WTC11 (cell line): ENCODE data around the gene AKAP13. TPM values are rescaled to one million over a fixed set of nuclear protein-coding genes. Genes with fewer than 3 reads are reported as not detected.

ENCODE experiments used
- ATAC-seq: fragments of 200-7000 bp; cut with Tn5 transposase; 2 replicates; pipeline ENCODE4 v1.10.0; 2021; ENCODE audit warnings: mild to moderate bottlenecking, moderate library complexity
- CTCF ChIA-PET: fragments of 300-600 bp; sonication (Branson Sonifier 250); formaldehyde crosslinking; loops from one replicate; lab custom pipeline; 2021; ENCODE audit warnings: antibody characterized with exemption; lab: Charles Lee
- POLR2A ChIA-PET: fragments of 350-600 bp; sonication (Branson Sonifier 250); formaldehyde crosslinking; loops from one replicate; lab custom pipeline; 2021; ENCODE audit warnings: antibody characterized with exemption; lab: Charles Lee
- DNase-seq: peaks from one replicate; pipeline ENCODE4 v3.0.0; 2021; ENCODE audit warnings: low spot score
- H3K27ac Mint-ChIP-seq: 2 replicates; pipeline ENCODE4 v1.8.0; 2021; ENCODE audit warnings: mixed read lengths
- H3K27me3 Mint-ChIP-seq: 2 replicates; pipeline ENCODE4 v1.8.0; 2021; ENCODE audit warnings: low read depth, mild to moderate bottlenecking, moderate library complexity, mixed read lengths
- H3K36me3 Mint-ChIP-seq: 2 replicates; pipeline ENCODE4 v1.8.0; 2021; ENCODE audit warnings: mixed read lengths
- H3K4me1 Mint-ChIP-seq: 2 replicates; pipeline ENCODE4 v1.8.0; 2022; ENCODE audit warnings: mixed read lengths
- H3K4me3 Mint-ChIP-seq: 2 replicates; pipeline ENCODE4 v1.8.0; 2021; ENCODE audit warnings: mild to moderate bottlenecking, moderate library complexity, mixed read lengths
- H3K9me3 Mint-ChIP-seq: 2 replicates; pipeline ENCODE4 v1.8.0; 2021; ENCODE audit warnings: mixed read lengths
- CBFB ChIP-seq: sonication (generic); formaldehyde crosslinking; IDR thresholded peaks from 2 replicates; pipeline ENCODE4 v1.8.1; 2022; ENCODE audit warnings: mild to moderate bottlenecking, low read depth, missing genetic modification reagents
- GTF2I ChIP-seq: fragments of 250-450 bp; sonication (Bioruptor Pico); conservative IDR thresholded peaks from 2 replicates; pipeline ENCODE4 v1.4.0; 2021; ENCODE audit warnings: mild to moderate bottlenecking
- IRF2 ChIP-seq: sonication (generic); formaldehyde crosslinking; IDR thresholded peaks from 2 replicates; pipeline ENCODE4 v1.8.0; 2022; ENCODE audit warnings: low read depth, missing genetic modification reagents, borderline replicate concordance
- JUN ChIP-seq: sonication (generic); formaldehyde crosslinking; IDR thresholded peaks from 2 replicates; pipeline ENCODE4 v1.8.0; 2023; ENCODE audit warnings: mild to moderate bottlenecking, missing genetic modification reagents
- NR1H2 ChIP-seq: sonication (generic); formaldehyde crosslinking; IDR thresholded peaks from 2 replicates; pipeline ENCODE4 v1.9.0; 2021; ENCODE audit warnings: mild to moderate bottlenecking, moderate library complexity, missing genetic modification reagents
- SOX15 ChIP-seq: fragments of 250-450 bp; sonication (Bioruptor Pico); IDR thresholded peaks from 2 replicates; pipeline ENCODE4 v1.9.0; 2021; ENCODE audit warnings: mild to moderate bottlenecking
- TP53 ChIP-seq: sonication (generic); formaldehyde crosslinking; IDR thresholded peaks from 2 replicates; pipeline ENCODE4 v1.8.1; 2023; ENCODE audit warnings: mild to moderate bottlenecking, missing genetic modification reagents
- ZNF423 ChIP-seq: fragments of 250-450 bp; sonication (Bioruptor Pico); IDR thresholded peaks from 2 replicates; pipeline ENCODE4 v2.1.2; 2022; ENCODE audit warnings: mild to moderate bottlenecking, moderate library complexity
- total RNA-seq: library from RNA; stranded (reverse); gene quantifications from 3 replicates; pipeline ENCODE4 v1.2.3, GENCODE V29; 2021
- TF ChIP-seq, protein P1 (sequence below): sonication (generic); formaldehyde crosslinking; IDR thresholded peaks from 2 replicates; pipeline ENCODE4 v1.8.1; 2023; ENCODE audit warnings: mild to moderate bottlenecking, missing genetic modification reagents, borderline replicate concordance
- TF ChIP-seq, protein P2 (sequence below): sonication (generic); formaldehyde crosslinking; IDR thresholded peaks from 2 replicates; pipeline ENCODE4 v1.8.0; 2022; ENCODE audit warnings: mild to moderate bottlenecking, missing genetic modification reagents
- TF ChIP-seq, protein P3 (sequence below): sonication (generic); formaldehyde crosslinking; IDR thresholded peaks from 2 replicates; pipeline ENCODE4 v1.8.0; 2022; ENCODE audit warnings: mild to moderate bottlenecking, missing genetic modification reagents
- TF ChIP-seq, protein P4 (sequence below): fragments of 200-600 bp; IDR thresholded peaks from 2 replicates; pipeline ENCODE4 v1.8.0; 2022; ENCODE audit warnings: antibody characterized with exemption
- TF ChIP-seq, protein P5 (sequence below): fragments of 250-450 bp; sonication (Bioruptor Pico); IDR thresholded peaks from 2 replicates; pipeline ENCODE4 v1.9.0; 2021; ENCODE audit warnings: mild to moderate bottlenecking, borderline replicate concordance
- TF ChIP-seq, protein P6 (sequence below): sonication (generic); formaldehyde crosslinking; IDR thresholded peaks from 2 replicates; pipeline ENCODE4 v1.8.1; 2022; ENCODE audit warnings: low read depth, missing genetic modification reagents, borderline replicate concordance

Gene AKAP13
- total RNA-seq, 1 experiment from 2014 or later, result 50.3 TPM

DNA sequence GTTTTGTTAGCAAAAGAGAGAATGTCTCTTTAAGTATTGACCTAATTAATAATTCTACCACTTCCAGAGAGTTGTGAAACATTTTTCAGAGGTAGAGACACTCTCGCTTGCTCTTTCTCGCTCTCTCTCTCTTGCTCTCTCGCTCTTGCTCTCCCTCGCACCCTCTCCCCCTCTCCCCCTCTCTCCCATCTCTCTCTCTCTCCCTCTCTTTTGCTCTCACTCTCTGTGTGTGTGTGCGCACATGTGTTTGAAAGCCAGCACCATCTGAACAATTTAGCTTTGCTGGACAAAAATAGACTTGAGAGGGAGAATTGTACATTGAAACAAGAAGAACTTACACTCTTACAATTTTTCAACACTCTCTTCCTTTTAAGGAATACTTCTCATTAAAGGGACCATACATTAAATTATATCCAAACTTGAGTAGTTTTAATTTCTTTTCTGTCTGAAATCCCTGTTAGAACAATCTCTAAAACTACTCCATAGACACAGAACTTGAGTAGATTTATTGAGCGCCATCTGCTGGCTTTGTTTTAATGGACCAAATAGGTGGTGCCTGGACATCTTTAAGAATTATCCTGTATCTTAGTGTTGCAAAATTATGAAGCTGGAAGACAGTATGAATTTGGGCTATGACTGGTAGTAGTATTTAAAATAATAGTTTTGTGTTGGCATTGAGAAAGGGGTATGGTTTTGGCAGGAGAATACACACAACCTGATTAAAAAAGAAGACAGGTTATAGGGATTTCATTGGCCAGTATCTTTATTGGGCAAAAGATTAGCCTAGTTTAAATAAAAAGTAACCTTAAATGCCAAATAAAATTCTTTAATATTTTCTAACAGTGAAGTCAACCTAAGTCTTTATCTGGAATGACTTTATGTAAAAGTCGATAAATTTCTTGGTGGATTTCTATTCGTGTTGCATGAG is 124.6 kb downstream of the AKAP13 start:
- CTCF ChIA-PET, result interaction anchor here (0.6 to 2.0 kb wide), 10 partner anchors 13 to 192 kb away, joined by 3 to 13 read pairs (median 3); partner anchors contain the start of gene AKAP13
- no peak overlapping the region for H3K4me3 Mint-ChIP-seq
- H3K27me3 Mint-ChIP-seq, result no peaks in the 10 kb centered on the region

DNA sequence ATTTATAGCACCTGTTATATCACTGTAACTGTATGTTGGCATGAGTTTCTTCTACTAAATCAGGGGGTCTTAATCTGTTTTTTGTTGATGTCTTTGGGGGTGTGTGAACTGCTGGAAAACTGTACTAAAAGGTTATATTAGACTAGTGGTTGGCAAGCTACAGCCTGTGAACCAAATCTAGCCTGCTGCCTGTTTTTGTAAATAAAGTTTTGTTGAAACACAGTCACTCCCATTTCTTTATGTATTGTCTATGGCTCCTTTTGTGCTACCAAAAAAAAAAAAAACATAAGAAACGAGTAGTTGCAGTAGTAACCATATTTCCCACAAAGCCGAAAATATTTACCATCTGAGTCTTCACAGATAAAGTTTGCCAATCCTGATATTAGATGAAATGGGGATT is 126.7 kb downstream of the AKAP13 start:
- Mint-ChIP-seq H3K9me3 (no peaks in the 10 kb centered on the region), H3K4me1 (peaks cover 17% of the 10 kb centered on the region), H3K36me3 (no peaks in the 10 kb centered on the region), H3K4me3 (no peak overlapping the region), H3K27me3 (no peaks in the 10 kb centered on the region), H3K27ac (0 out of 2 replicates have a peak overlapping the region, but pooled peaks have one; percentile 10)
- TF ChIP-seq JUN (CRISPR knock-in tag) (no peak), ZNF423 (CRISPR knock-in tag) (no peak), SOX15 (CRISPR knock-in tag) (no peak), GTF2I (CRISPR knock-in tag) (no peak), CBFB (no peak)
- TF ChIP-seq, protein P1, sequence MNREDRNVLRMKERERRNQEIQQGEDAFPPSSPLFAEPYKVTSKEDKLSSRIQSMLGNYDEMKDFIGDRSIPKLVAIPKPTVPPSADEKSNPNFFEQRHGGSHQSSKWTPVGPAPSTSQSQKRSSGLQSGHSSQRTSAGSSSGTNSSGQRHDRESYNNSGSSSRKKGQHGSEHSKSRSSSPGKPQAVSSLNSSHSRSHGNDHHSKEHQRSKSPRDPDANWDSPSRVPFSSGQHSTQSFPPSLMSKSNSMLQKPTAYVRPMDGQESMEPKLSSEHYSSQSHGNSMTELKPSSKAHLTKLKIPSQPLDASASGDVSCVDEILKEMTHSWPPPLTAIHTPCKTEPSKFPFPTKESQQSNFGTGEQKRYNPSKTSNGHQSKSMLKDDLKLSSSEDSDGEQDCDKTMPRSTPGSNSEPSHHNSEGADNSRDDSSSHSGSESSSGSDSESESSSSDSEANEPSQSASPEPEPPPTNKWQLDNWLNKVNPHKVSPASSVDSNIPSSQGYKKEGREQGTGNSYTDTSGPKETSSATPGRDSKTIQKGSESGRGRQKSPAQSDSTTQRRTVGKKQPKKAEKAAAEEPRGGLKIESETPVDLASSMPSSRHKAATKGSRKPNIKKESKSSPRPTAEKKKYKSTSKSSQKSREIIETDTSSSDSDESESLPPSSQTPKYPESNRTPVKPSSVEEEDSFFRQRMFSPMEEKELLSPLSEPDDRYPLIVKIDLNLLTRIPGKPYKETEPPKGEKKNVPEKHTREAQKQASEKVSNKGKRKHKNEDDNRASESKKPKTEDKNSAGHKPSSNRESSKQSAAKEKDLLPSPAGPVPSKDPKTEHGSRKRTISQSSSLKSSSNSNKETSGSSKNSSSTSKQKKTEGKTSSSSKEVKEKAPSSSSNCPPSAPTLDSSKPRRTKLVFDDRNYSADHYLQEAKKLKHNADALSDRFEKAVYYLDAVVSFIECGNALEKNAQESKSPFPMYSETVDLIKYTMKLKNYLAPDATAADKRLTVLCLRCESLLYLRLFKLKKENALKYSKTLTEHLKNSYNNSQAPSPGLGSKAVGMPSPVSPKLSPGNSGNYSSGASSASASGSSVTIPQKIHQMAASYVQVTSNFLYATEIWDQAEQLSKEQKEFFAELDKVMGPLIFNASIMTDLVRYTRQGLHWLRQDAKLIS (CRISPR knock-in tag), result no peak
- TF ChIP-seq, protein P2, sequence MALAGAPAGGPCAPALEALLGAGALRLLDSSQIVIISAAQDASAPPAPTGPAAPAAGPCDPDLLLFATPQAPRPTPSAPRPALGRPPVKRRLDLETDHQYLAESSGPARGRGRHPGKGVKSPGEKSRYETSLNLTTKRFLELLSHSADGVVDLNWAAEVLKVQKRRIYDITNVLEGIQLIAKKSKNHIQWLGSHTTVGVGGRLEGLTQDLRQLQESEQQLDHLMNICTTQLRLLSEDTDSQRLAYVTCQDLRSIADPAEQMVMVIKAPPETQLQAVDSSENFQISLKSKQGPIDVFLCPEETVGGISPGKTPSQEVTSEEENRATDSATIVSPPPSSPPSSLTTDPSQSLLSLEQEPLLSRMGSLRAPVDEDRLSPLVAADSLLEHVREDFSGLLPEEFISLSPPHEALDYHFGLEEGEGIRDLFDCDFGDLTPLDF (CRISPR knock-in tag), result no peak
- TF ChIP-seq, protein P3, sequence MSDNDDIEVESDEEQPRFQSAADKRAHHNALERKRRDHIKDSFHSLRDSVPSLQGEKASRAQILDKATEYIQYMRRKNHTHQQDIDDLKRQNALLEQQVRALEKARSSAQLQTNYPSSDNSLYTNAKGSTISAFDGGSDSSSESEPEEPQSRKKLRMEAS, result no peak
- CTCF ChIA-PET, result interaction anchor here (1.0 kb wide), 1 partner anchor 10 kb away, joined by 3 read pairs; no protein-coding TSS in a partner anchor
- DNase-seq, result no peak
- POLR2A ChIA-PET, result no interaction called here
- no peak for ATAC-seq

More for the DNA sequence above, 124.6 kb downstream of the AKAP13 start:
- no peak overlapping the region for H3K27ac Mint-ChIP-seq
- no peaks in the 10 kb centered on the region for H3K9me3 Mint-ChIP-seq
- DNase-seq, result no peak
- H3K4me1 Mint-ChIP-seq, result peaks cover 28% of the 10 kb centered on the region
- TF ChIP-seq, protein P4, sequence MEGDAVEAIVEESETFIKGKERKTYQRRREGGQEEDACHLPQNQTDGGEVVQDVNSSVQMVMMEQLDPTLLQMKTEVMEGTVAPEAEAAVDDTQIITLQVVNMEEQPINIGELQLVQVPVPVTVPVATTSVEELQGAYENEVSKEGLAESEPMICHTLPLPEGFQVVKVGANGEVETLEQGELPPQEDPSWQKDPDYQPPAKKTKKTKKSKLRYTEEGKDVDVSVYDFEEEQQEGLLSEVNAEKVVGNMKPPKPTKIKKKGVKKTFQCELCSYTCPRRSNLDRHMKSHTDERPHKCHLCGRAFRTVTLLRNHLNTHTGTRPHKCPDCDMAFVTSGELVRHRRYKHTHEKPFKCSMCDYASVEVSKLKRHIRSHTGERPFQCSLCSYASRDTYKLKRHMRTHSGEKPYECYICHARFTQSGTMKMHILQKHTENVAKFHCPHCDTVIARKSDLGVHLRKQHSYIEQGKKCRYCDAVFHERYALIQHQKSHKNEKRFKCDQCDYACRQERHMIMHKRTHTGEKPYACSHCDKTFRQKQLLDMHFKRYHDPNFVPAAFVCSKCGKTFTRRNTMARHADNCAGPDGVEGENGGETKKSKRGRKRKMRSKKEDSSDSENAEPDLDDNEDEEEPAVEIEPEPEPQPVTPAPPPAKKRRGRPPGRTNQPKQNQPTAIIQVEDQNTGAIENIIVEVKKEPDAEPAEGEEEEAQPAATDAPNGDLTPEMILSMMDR, result peak; percentile 32; the same call in 1 of the 2 replicates
- TF ChIP-seq IRF2, result no peak
- TF ChIP-seq, all 79 proteins: peak for 1
- peak; percentile 49 for ATAC-seq
- POLR2A ChIA-PET, result interaction anchor here (0.7 kb wide), 1 partner anchor 718 kb away, joined by 7 read pairs; no protein-coding TSS in a partner anchor
- H3K36me3 Mint-ChIP-seq, result no peaks in the 10 kb centered on the region

DNA sequence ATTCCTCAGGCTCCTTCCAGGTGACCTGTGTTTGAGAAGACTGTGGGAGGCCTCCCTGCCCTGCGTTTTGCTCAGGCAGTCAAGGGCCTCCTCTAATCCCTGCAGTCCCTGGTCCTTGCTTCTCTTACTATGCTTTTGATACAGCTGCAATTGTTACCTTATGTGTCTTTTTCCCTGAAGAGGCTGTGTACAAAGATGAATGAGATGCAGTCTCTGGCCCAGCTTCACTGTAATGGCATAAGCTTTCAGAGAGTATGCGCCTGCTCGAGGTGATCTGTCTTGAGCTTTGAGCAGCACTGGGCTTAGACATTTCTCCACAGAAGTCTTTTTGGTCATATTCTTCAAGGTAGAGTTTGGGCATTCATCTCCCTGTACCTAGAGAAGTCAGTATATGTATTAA is 129.6 kb downstream of the AKAP13 start:
- H3K4me3 Mint-ChIP-seq, result no peak overlapping the region
- no peaks in the 10 kb centered on the region for H3K27me3 Mint-ChIP-seq
- no peak overlapping the region for H3K27ac Mint-ChIP-seq
- POLR2A ChIA-PET, result no interaction called here
- H3K4me1 Mint-ChIP-seq, result peaks cover 11% of the 10 kb centered on the region
- DNase-seq (no peak), ATAC-seq (peak; percentile 30; the same call in 1 of the 2 replicates)
- H3K9me3 Mint-ChIP-seq, result no peaks in the 10 kb centered on the region
- CTCF ChIA-PET, result interaction anchor here (0.8 kb wide), 1 partner anchor 213 kb away, joined by 4 read pairs; no protein-coding TSS in a partner anchor
- no peaks in the 10 kb centered on the region for H3K36me3 Mint-ChIP-seq
- TF ChIP-seq TP53, result no peak
- TF ChIP-seq NR1H2 (CRISPR knock-in tag), result no peak
- TF ChIP-seq, protein P5, sequence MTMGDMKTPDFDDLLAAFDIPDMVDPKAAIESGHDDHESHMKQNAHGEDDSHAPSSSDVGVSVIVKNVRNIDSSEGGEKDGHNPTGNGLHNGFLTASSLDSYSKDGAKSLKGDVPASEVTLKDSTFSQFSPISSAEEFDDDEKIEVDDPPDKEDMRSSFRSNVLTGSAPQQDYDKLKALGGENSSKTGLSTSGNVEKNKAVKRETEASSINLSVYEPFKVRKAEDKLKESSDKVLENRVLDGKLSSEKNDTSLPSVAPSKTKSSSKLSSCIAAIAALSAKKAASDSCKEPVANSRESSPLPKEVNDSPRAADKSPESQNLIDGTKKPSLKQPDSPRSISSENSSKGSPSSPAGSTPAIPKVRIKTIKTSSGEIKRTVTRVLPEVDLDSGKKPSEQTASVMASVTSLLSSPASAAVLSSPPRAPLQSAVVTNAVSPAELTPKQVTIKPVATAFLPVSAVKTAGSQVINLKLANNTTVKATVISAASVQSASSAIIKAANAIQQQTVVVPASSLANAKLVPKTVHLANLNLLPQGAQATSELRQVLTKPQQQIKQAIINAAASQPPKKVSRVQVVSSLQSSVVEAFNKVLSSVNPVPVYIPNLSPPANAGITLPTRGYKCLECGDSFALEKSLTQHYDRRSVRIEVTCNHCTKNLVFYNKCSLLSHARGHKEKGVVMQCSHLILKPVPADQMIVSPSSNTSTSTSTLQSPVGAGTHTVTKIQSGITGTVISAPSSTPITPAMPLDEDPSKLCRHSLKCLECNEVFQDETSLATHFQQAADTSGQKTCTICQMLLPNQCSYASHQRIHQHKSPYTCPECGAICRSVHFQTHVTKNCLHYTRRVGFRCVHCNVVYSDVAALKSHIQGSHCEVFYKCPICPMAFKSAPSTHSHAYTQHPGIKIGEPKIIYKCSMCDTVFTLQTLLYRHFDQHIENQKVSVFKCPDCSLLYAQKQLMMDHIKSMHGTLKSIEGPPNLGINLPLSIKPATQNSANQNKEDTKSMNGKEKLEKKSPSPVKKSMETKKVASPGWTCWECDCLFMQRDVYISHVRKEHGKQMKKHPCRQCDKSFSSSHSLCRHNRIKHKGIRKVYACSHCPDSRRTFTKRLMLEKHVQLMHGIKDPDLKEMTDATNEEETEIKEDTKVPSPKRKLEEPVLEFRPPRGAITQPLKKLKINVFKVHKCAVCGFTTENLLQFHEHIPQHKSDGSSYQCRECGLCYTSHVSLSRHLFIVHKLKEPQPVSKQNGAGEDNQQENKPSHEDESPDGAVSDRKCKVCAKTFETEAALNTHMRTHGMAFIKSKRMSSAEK (CRISPR knock-in tag), result no peak
- TF ChIP-seq, protein P6, sequence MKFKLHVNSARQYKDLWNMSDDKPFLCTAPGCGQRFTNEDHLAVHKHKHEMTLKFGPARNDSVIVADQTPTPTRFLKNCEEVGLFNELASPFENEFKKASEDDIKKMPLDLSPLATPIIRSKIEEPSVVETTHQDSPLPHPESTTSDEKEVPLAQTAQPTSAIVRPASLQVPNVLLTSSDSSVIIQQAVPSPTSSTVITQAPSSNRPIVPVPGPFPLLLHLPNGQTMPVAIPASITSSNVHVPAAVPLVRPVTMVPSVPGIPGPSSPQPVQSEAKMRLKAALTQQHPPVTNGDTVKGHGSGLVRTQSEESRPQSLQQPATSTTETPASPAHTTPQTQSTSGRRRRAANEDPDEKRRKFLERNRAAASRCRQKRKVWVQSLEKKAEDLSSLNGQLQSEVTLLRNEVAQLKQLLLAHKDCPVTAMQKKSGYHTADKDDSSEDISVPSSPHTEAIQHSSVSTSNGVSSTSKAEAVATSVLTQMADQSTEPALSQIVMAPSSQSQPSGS (CRISPR knock-in tag), result no peak
- TF ChIP-seq, protein P4, result no peak
